Activated naive CD4-positive, alpha-beta T cell treated with anti-CD3 and anti-CD28 coated beads, Interleukin-2, amount 50 U/mL, for 72 hours (primary cell): ENCODE results near the gene GLB1L. TPM values are rescaled to one million over a fixed set of nuclear protein-coding genes. Genes with fewer than 3 reads are reported as not detected.

ENCODE experiments used
- total RNA-seq, 2 donors: library from RNA; stranded (reverse); gene quantifications; one replicate each; pipeline ENCODE4 v1.2.3, GENCODE V29; 2022

The GLB1L gene
- total RNA-seq, 2 donors from 2014 or later, result 2.7 to 6.1 TPM

Other genes starting within 250 kb of the GLB1L start
- not detected for gene CFAP65, start 203.9 kb downstream of the GLB1L start, total RNA-seq
- under 1 TPM in 1 of 2 donors, not detected in 1; 0.14 TPM for gene IHH, start 184.5 kb downstream of the GLB1L start, total RNA-seq
- 10 to 100 TPM; 20.9 to 25.0 TPM for gene NHEJ1, start 84.6 kb downstream of the GLB1L start, total RNA-seq
- 1 to 10 TPM; 1.5 to 2.8 TPM for gene SLC23A3, start 75.4 kb downstream of the GLB1L start, total RNA-seq
- 10 to 100 TPM; 46.9 to 48.0 TPM for gene CNPPD1, start 68.5 kb downstream of the GLB1L start, total RNA-seq
- 100 to 1,000 TPM in 1 of 2 donors, 10 to 100 TPM in 1; 93.0 to 120 TPM for gene RETREG2, start 67.2 kb downstream of the GLB1L start, total RNA-seq
- gene ZFAND2B, start 38.7 kb downstream of the GLB1L start, total RNA-seq, result 10 to 100 TPM; 25.6 to 66.5 TPM
- 10 to 100 TPM; 27.8 to 46.2 TPM for gene ABCB6, start 26.5 kb downstream of the GLB1L start, total RNA-seq
- gene ATG9A, start 15.8 kb downstream of the GLB1L start, total RNA-seq, result 10 to 100 TPM; 49.1 to 80.6 TPM
- 100 to 1,000 TPM; 168 to 178 TPM for gene ANKZF1, start 15.6 kb downstream of the GLB1L start, total RNA-seq
- 10 to 100 TPM; 25.8 to 36.9 TPM for gene STK16, start within 50 bp of the GLB1L start, total RNA-seq
- gene TUBA4B, start 7.8 kb upstream of the GLB1L start, total RNA-seq, result not detected
- gene TUBA4A, start 8.5 kb upstream of the GLB1L start, total RNA-seq, result 100 to 1,000 TPM; 240 to 410 TPM
- gene DNAJB2, start 33.9 kb upstream of the GLB1L start, total RNA-seq, result 10 to 100 TPM; 59.7 to 67.2 TPM
- gene PTPRN, start 64.0 kb upstream of the GLB1L start, total RNA-seq, result 1 to 10 TPM in 1 of 2 donors, under 1 TPM in 1; 0.09 to 3.1 TPM
- not detected for gene RESP18, start 87.3 kb upstream of the GLB1L start, total RNA-seq
- gene DNPEP, start 142.5 kb upstream of the GLB1L start, total RNA-seq, result 10 to 100 TPM; 61.1 to 96.0 TPM
- gene DES, start 172.9 kb upstream of the GLB1L start, total RNA-seq, result not detected
- 1 to 10 TPM; 2.2 to 2.8 TPM for gene SPEG, start 189.4 kb upstream of the GLB1L start, total RNA-seq